Measurements from ENCODE around the gene KANSL1L.

The KANSL1L gene

DNA sequence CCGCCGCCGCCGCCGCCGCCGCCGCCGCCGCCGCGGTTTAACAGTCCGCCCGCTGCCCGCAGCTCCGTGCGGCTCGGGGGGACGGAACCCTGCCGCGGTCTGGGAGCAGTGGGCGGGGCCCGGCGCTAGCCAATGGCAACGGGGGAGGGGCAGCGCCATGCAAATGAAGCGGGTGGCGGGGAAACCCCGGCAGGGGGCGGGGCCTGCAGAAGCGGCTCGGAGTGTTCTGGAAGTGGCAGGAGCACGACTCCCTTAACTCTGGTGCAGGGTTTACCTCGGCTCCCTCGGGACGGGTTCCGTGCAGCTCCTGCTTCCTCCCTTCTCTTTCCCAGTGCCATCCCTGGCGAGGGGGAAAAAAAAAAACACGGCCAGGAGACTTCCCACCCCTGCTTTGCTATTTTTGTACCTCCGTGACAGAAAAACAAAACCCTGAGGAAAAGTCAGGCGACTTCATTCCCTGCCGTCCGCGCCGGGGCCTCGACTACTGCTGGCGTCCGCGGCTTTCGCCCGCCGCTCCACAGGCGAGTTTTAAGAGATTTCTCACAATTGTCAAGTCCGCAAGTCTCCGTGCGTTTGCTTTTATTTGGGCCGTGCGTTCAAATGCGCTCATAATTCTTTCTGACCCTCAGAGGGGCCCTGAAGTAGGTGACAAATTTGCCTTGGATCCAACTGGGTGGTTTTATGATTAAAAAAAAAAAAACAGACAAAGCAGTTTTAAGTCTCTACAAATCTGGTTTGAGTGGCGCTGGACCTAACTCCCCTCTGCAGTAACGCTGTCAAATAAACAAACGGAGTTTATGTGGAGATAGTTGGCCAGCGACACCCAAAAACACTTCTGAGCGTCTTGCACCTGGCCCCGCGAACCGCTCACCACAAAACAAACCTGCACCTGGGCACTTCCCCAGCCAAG, at the start of gene KANSL1L:
Gene KANSL1L, minus strand, starts transcription at position 101 of the 910 bp plus-strand sequence. CDS start 16,827 bp downstream, outside the sequence.
- Mint-ChIP-seq H3K27ac (peak within 1 kb of the TSS; percentile 93), H3K27me3 (peaks cover 21% of the 10 kb centered on the region), H3K4me3 (peak within 1 kb of the TSS; percentile 96), H3K36me3 (no peaks in the 10 kb centered on the region), H3K9me3 (no peaks in the 10 kb centered on the region), H3K4me1 (peaks cover 17% of the 10 kb centered on the region)
- ATAC-seq: peak; percentile 93

DNA sequence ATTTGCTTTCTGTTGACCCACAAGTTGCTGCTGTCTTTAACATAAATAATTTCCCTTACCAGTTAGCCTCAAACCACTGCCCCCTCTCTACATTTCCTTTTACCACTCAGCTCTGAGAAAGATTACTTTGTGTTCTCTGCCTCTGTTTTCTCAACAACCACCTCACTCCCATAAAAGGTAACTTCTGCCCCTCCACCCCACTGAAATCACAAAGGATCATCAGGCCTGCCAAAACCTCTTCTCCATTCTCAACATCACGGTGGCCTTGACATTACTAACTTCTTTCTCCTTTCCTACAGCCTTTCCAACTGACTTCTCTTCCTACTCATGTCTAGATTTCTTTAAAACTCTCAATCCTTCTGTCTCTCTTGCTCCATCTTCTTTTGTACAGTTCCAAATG, 43.9 kb upstream of the KANSL1L start:
- Mint-ChIP-seq H3K4me3 (no peak overlapping the region), H3K9me3 (no peaks in the 10 kb centered on the region), H3K4me1 (no peaks in the 10 kb centered on the region), H3K27me3 (peaks cover 12% of the 10 kb centered on the region), H3K27ac (no peak overlapping the region), H3K36me3 (no peaks in the 10 kb centered on the region)
- ATAC-seq: no peak

GRCh38 chr2:210210185-210210584, 39.0 kb upstream of the KANSL1L start:
- Mint-ChIP-seq H3K9me3 (no peaks in the 10 kb centered on the region), H3K4me1 (no peaks in the 10 kb centered on the region), H3K36me3 (no peaks in the 10 kb centered on the region), H3K4me3 (no peak overlapping the region), H3K27me3 (peaks cover 14% of the 10 kb centered on the region), H3K27ac (no peak overlapping the region)
- ATAC-seq: no peak

DNA sequence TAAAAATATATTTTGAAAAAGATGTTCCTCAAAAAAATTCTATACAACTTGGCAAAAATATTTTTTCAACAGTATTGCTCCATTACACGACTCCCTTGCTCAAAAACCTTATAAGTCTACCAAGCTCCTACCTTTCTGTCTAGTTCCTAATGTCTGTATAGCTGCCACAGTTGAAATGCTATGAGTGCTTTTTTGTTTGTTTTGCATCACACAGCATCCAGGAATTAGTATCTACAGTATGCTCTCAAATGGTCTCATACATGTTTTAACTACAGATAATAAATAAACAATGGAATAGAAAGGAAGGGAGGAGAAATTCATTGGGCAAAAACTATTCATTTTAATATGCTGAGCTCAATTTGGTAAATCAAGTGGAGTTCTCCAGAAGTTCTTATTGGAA, 36.7 kb upstream of the KANSL1L start:
- no peak overlapping the region for H3K4me3 Mint-ChIP-seq
- H3K27me3 Mint-ChIP-seq: peaks cover 18% of the 10 kb centered on the region
- H3K4me1 Mint-ChIP-seq: no peaks in the 10 kb centered on the region
- no peaks in the 10 kb centered on the region for H3K9me3 Mint-ChIP-seq
- no peak overlapping the region for H3K27ac Mint-ChIP-seq
- no peak for ATAC-seq
- no peaks in the 10 kb centered on the region for H3K36me3 Mint-ChIP-seq

DNA sequence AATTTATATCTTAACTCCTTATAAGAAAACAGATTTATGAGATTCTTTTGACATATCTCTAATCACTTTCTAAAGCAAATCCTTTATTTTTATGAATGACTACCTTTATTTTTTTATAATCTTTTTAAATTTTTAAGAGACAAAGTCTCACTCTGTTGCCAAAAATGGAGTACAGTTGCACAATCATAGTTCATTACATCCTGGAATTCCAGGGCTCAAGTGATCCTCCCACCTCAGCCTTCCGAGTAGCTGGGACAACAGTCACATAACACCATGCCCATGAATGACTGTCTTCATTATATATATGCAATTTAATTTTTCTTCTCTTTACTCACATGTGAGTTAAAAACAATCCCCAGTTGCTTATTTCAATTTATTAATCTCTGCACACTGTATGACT, 32.3 kb upstream of the KANSL1L start:
- Mint-ChIP-seq H3K36me3 (no peaks in the 10 kb centered on the region), H3K27ac (no peak overlapping the region), H3K9me3 (no peaks in the 10 kb centered on the region), H3K4me3 (no peak overlapping the region), H3K4me1 (no peaks in the 10 kb centered on the region), H3K27me3 (peaks cover 26% of the 10 kb centered on the region)
- ATAC-seq: no peak

GRCh38 chr2:210203147-210203546, 31.9 kb upstream of the KANSL1L start:
- Mint-ChIP-seq H3K27me3 (peaks cover 26% of the 10 kb centered on the region), H3K4me1 (no peaks in the 10 kb centered on the region), H3K9me3 (no peaks in the 10 kb centered on the region), H3K4me3 (no peak overlapping the region), H3K36me3 (no peaks in the 10 kb centered on the region), H3K27ac (no peak overlapping the region)
- no peak for ATAC-seq

DNA sequence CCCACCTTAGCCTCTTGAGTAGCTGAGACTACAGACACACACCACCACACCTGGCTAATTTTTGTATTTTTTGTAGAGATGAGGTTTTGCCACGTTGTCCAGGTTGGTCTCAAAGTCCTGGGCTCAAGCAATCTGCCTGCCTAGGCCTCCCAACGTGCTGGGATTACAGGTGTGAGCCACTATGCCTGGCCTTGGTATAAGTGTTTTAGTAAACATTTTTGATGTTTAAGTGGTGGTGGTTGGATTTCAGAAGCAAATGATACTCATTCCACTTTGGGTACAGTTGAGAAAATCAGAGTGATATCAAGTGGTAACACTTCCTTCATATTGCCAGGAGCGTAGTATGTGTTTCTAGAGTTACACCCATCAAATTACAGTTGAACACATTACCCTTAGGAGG, 28.6 kb upstream of the KANSL1L start:
- H3K9me3 Mint-ChIP-seq: no peaks in the 10 kb centered on the region
- no peak for ATAC-seq
- no peaks in the 10 kb centered on the region for H3K4me1 Mint-ChIP-seq
- no peak overlapping the region for H3K27ac Mint-ChIP-seq
- no peak overlapping the region for H3K4me3 Mint-ChIP-seq
- H3K27me3 Mint-ChIP-seq: peaks cover 13% of the 10 kb centered on the region
- no peaks in the 10 kb centered on the region for H3K36me3 Mint-ChIP-seq

- peaks cover 13% of the 10 kb centered on the region for H3K27me3 Mint-ChIP-seq
- no peak overlapping the region for H3K27ac Mint-ChIP-seq
- H3K36me3 Mint-ChIP-seq: no peaks in the 10 kb centered on the region
- no peak overlapping the region for H3K4me3 Mint-ChIP-seq
- no peaks in the 10 kb centered on the region for H3K4me1 Mint-ChIP-seq
- no peaks in the 10 kb centered on the region for H3K9me3 Mint-ChIP-seq
- no peak for ATAC-seq
These were observed 28.1 kb upstream of the KANSL1L start for GRCh38 chr2:210199186-210199765.

DNA sequence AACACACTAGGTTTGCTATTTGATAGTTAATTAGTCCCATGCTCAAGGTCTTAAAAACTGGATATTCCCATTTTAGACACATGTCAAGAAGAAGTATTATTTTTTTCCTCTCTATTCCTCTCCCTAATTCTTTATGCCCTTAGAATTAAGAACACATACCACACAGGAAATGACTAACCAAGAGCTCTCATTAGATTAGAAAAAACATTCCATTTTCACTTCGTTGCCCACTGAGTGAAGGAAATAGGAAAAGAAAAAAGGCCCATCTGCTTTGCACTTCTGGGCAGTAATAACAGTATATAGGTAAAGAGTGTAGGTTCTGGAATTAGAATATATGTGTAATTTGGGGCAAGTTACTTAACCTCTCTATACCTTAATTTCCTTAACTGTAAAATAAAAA, 27.1 kb upstream of the KANSL1L start:
- no peaks in the 10 kb centered on the region for H3K9me3 Mint-ChIP-seq
- H3K27me3 Mint-ChIP-seq: peaks cover 12% of the 10 kb centered on the region
- H3K4me1 Mint-ChIP-seq: no peaks in the 10 kb centered on the region
- H3K36me3 Mint-ChIP-seq: no peaks in the 10 kb centered on the region
- H3K27ac Mint-ChIP-seq: no peak overlapping the region
- ATAC-seq: no peak
- no peak overlapping the region for H3K4me3 Mint-ChIP-seq

DNA sequence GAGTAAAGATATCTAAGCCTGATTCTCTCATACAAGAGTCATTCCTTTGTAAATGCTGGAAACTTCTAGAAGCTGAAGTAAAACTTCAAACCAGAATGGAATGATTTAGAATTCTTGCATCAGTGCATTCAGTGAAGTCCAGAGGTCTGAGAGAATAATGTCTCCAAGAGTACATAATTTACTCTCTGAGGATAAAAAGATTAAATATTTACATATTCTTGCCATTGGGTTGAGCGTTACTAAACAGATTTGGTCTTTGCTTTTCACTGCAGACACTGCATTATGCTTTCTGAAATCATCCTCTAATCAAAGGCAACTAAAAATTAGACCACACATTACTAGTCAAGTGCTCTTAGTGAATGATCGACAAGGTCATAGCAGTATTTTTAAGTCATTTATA, 26.5 kb upstream of the KANSL1L start:
- ATAC-seq: no peak
- H3K4me1 Mint-ChIP-seq: no peaks in the 10 kb centered on the region
- H3K36me3 Mint-ChIP-seq: no peaks in the 10 kb centered on the region
- peaks cover 6% of the 10 kb centered on the region for H3K27me3 Mint-ChIP-seq
- no peak overlapping the region for H3K4me3 Mint-ChIP-seq
- H3K27ac Mint-ChIP-seq: no peak overlapping the region
- H3K9me3 Mint-ChIP-seq: no peaks in the 10 kb centered on the region

GRCh38 chr2:210195101-210195852, 24.1 kb upstream of the KANSL1L start:
- Mint-ChIP-seq H3K36me3 (no peaks in the 10 kb centered on the region), H3K4me3 (no peak overlapping the region), H3K4me1 (no peaks in the 10 kb centered on the region), H3K27me3 (no peaks in the 10 kb centered on the region), H3K9me3 (no peaks in the 10 kb centered on the region), H3K27ac (no peak overlapping the region)
- ATAC-seq: no peak

- H3K36me3 Mint-ChIP-seq: no peaks in the 10 kb centered on the region
- H3K4me3 Mint-ChIP-seq: no peak overlapping the region
- no peaks in the 10 kb centered on the region for H3K4me1 Mint-ChIP-seq
- peaks cover 9% of the 10 kb centered on the region for H3K9me3 Mint-ChIP-seq
- H3K27me3 Mint-ChIP-seq: peaks cover 10% of the 10 kb centered on the region
- ATAC-seq: no peak
- no peak overlapping the region for H3K27ac Mint-ChIP-seq
These were observed 19.1 kb upstream of the KANSL1L start for GRCh38 chr2:210190345-210190744.

- no peak overlapping the region for H3K27ac Mint-ChIP-seq
- no peak overlapping the region for H3K4me3 Mint-ChIP-seq
- no peak for ATAC-seq
- peaks cover 5% of the 10 kb centered on the region for H3K36me3 Mint-ChIP-seq
- H3K27me3 Mint-ChIP-seq: peaks cover 17% of the 10 kb centered on the region
- peaks cover 12% of the 10 kb centered on the region for H3K9me3 Mint-ChIP-seq
- no peaks in the 10 kb centered on the region for H3K4me1 Mint-ChIP-seq
These were observed 18.4 kb upstream of the KANSL1L start for GRCh38 chr2:210189452-210190138.

GRCh38 chr2:210188755-210189154, 17.5 kb upstream of the KANSL1L start:
- no peak for ATAC-seq
- H3K27me3 Mint-ChIP-seq: peaks cover 25% of the 10 kb centered on the region
- peaks cover 20% of the 10 kb centered on the region for H3K9me3 Mint-ChIP-seq
- H3K27ac Mint-ChIP-seq: no peak overlapping the region
- H3K4me3 Mint-ChIP-seq: no peak overlapping the region
- H3K4me1 Mint-ChIP-seq: no peaks in the 10 kb centered on the region
- peaks cover 13% of the 10 kb centered on the region for H3K36me3 Mint-ChIP-seq

DNA sequence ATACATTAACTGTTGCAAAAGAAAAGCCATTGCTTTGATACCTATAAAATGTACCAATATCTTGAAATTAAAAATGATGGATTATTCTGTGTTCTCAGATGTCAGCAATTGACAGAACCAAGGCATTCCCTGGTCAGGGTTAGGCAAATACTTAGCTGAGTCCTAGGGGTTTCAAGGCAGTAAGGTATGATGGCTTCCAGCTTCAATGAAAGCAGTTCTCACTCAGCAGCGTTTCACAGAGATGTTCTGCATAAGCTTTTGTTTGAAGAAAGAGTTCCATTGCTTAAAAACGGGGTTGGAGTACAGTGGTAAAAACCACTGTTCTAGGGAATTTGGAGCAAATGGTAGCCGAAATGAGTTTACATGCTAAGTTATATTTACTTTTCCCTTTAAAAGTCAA, 17.0 kb upstream of the KANSL1L start:
- Mint-ChIP-seq H3K27me3 (peaks cover 31% of the 10 kb centered on the region), H3K4me3 (no peak overlapping the region), H3K4me1 (no peaks in the 10 kb centered on the region), H3K36me3 (peaks cover 13% of the 10 kb centered on the region), H3K27ac (no peak overlapping the region), H3K9me3 (peaks cover 23% of the 10 kb centered on the region)
- ATAC-seq: no peak

Data from stimulated activated memory B cell treated with anti-CD40 and anti-IgM and Interleukin-4, amounts not matched to agents 10 μg/mL and 1 μg/mL and 100 μg/mL, for 72 hours (primary cell).